Neural crest cell (in vitro differentiated cells): Measurements from ENCODE around the gene ATG2B. TPM values are rescaled to one million over a fixed set of nuclear protein-coding genes. Genes with fewer than 3 reads are reported as not detected.

Source experiments
- DNase-seq: peaks from one replicate; pipeline ENCODE4 v3.0.0; 2021; ENCODE audit warnings: low read depth, mixed read lengths, low spot score
- H3K27ac Mint-ChIP-seq: one replicate; pipeline ENCODE4 v1.8.0; 2021; ENCODE audit warnings: mild to moderate bottlenecking, mixed read lengths; ENCODE audit not compliant: unreplicated experiment
- H3K27me3 Mint-ChIP-seq: 2 replicates; pipeline ENCODE4 v1.8.0; 2021; ENCODE audit warnings: low read depth, mild to moderate bottlenecking, mixed read lengths
- H3K36me3 Mint-ChIP-seq: 2 replicates; pipeline ENCODE4 v1.8.0; 2021; ENCODE audit warnings: low read depth, mild to moderate bottlenecking, mixed read lengths
- H3K4me1 Mint-ChIP-seq: 2 replicates; pipeline ENCODE4 v1.8.0; 2021; ENCODE audit warnings: mixed read lengths
- H3K4me3 Mint-ChIP-seq: one replicate; pipeline ENCODE4 v1.8.0; 2021; ENCODE audit warnings: mild to moderate bottlenecking, mixed read lengths
- H3K9me3 Mint-ChIP-seq: 2 replicates; pipeline ENCODE4 v1.8.0; 2021; ENCODE audit warnings: mixed read lengths
- total RNA-seq: library from RNA; stranded (reverse); gene quantifications from 2 replicates; pipeline ENCODE4 v1.2.1, GENCODE V29; 2021
- TF ChIP-seq, protein P1 (sequence below): fragments of 200-600 bp; sonication (generic); conservative IDR thresholded peaks from 2 replicates; pipeline ENCODE4 v1.5.0; 2021; ENCODE audit warnings: antibody characterized with exemption, mild to moderate bottlenecking

The ATG2B gene
- total RNA-seq, 1 donor from 2014 or later: 19.5 TPM

DNA sequence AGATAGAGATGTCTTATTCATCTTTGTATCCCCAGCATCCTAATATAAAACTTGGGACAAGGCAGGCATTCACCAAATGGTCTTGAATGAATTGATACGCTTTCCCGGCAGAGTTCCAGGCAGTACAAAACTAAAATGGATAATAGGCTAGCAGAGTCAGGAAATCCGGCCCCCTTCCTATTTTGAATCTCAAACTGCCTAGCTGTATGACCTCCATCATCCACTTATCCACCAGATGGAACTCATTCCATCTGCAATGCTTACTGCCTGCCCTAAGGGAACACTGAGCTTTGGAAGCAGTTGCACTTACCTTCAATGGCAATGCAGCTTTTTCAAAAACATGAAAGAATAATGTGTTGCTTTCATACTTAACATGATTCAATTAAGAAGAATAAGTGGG, 63.7 kb downstream of the ATG2B start:
- Mint-ChIP-seq H3K36me3 (no peaks in the 10 kb centered on the region), H3K9me3 (no peaks in the 10 kb centered on the region), H3K27me3 (no peaks in the 10 kb centered on the region), H3K27ac (no peak overlapping the region), H3K4me3 (no peak overlapping the region), H3K4me1 (no peaks in the 10 kb centered on the region)
- TF ChIP-seq, protein P1, sequence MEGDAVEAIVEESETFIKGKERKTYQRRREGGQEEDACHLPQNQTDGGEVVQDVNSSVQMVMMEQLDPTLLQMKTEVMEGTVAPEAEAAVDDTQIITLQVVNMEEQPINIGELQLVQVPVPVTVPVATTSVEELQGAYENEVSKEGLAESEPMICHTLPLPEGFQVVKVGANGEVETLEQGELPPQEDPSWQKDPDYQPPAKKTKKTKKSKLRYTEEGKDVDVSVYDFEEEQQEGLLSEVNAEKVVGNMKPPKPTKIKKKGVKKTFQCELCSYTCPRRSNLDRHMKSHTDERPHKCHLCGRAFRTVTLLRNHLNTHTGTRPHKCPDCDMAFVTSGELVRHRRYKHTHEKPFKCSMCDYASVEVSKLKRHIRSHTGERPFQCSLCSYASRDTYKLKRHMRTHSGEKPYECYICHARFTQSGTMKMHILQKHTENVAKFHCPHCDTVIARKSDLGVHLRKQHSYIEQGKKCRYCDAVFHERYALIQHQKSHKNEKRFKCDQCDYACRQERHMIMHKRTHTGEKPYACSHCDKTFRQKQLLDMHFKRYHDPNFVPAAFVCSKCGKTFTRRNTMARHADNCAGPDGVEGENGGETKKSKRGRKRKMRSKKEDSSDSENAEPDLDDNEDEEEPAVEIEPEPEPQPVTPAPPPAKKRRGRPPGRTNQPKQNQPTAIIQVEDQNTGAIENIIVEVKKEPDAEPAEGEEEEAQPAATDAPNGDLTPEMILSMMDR: no peak
- DNase-seq: no peak

GRCh38 chr14:96297997-96298515, 65.1 kb downstream of the ATG2B start:
- no peak overlapping the region for H3K4me3 Mint-ChIP-seq
- H3K4me1 Mint-ChIP-seq: no peaks in the 10 kb centered on the region
- no peak overlapping the region for H3K27ac Mint-ChIP-seq
- TF ChIP-seq, protein P1: no peak
- H3K36me3 Mint-ChIP-seq: no peaks in the 10 kb centered on the region
- DNase-seq: no peak
- H3K9me3 Mint-ChIP-seq: no peaks in the 10 kb centered on the region
- no peaks in the 10 kb centered on the region for H3K27me3 Mint-ChIP-seq

DNA sequence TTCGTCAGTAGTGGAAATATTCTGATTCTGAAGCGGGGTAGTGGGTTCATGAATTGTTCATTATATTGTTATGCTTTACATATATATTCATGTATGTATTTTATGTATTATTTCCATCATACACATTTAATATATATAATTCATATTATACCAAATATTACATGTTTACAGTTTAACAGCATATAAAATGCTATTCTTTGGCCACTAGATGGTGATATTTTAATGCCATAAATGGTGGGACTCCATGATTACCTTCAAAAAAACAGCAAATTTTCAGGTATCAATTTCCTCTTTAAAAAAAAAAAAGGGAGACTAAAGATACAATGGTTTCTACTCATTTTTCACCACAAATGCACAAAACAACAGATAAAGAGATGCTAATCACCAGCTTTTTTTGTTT, 66.1 kb downstream of the ATG2B start:
- TF ChIP-seq, protein P1: peak; percentile 76
- DNase-seq: no peak
- no peaks in the 10 kb centered on the region for H3K4me1 Mint-ChIP-seq
- H3K27ac Mint-ChIP-seq: no peak overlapping the region
- H3K36me3 Mint-ChIP-seq: no peaks in the 10 kb centered on the region
- H3K9me3 Mint-ChIP-seq: no peaks in the 10 kb centered on the region
- no peaks in the 10 kb centered on the region for H3K27me3 Mint-ChIP-seq
- H3K4me3 Mint-ChIP-seq: no peak overlapping the region

- no peaks in the 10 kb centered on the region for H3K27me3 Mint-ChIP-seq
- H3K36me3 Mint-ChIP-seq: peaks cover 5% of the 10 kb centered on the region
- TF ChIP-seq, protein P1: no peak
- DNase-seq: no peak
- no peaks in the 10 kb centered on the region for H3K9me3 Mint-ChIP-seq
- no peaks in the 10 kb centered on the region for H3K4me1 Mint-ChIP-seq
- no peak overlapping the region for H3K4me3 Mint-ChIP-seq
- no peak overlapping the region for H3K27ac Mint-ChIP-seq
Observed at GRCh38 chr14:96294246-96294645, 68.9 kb downstream of the ATG2B start.

- no peaks in the 10 kb centered on the region for H3K9me3 Mint-ChIP-seq
- H3K4me3 Mint-ChIP-seq: no peak overlapping the region
- H3K36me3 Mint-ChIP-seq: peaks cover 8% of the 10 kb centered on the region
- no peaks in the 10 kb centered on the region for H3K27me3 Mint-ChIP-seq
- peaks cover 3% of the 10 kb centered on the region for H3K4me1 Mint-ChIP-seq
- TF ChIP-seq, protein P1: no peak
- no peak overlapping the region for H3K27ac Mint-ChIP-seq
- DNase-seq: no peak
Observed at GRCh38 chr14:96287856-96288255, 75.3 kb downstream of the ATG2B start.
